IMR-90 (cell line): Measurements from ENCODE around the gene CENPM.

ENCODE experiments used
- BHLHE40 ChIP-seq: fragments of 150-350 bp; IDR thresholded peaks from 2 replicates; pipeline ENCODE4 v1.6.1; 2016; ENCODE audit warnings: mild to moderate bottlenecking, low read depth, low read length
- CEBPB ChIP-seq: IDR thresholded peaks from 2 replicates; pipeline ENCODE4 v1.6.1; 2012; ENCODE audit warnings: low read depth, low read length, improper control_type of control experiment
- CHD1 ChIP-seq: IDR thresholded peaks from 2 replicates; pipeline ENCODE4 v1.6.1; 2012; ENCODE audit warnings: low read depth, low read length, improper control_type of control experiment
- FOS ChIP-seq: fragments of 150-350 bp; IDR thresholded peaks from 2 replicates; pipeline ENCODE4 v1.6.1; 2016; ENCODE audit warnings: low read depth, low read length
- MXI1 ChIP-seq: IDR thresholded peaks from 2 replicates; pipeline ENCODE4 v1.6.1; 2012; ENCODE audit warnings: low read depth, mild to moderate bottlenecking, low read length, moderate library complexity, borderline replicate concordance
- POLR2A ChIP-seq: IDR thresholded peaks from 2 replicates; pipeline ENCODE4 v1.6.1; 2012; ENCODE audit warnings: mild to moderate bottlenecking, low read depth, low read length
- RAD21 ChIP-seq: IDR thresholded peaks from 2 replicates; pipeline ENCODE4 v1.6.1; 2012; ENCODE audit warnings: low read length, improper control_type of control experiment
- RFX5 ChIP-seq: IDR thresholded peaks from 2 replicates; pipeline ENCODE4 v1.8.0; 2012; ENCODE audit warnings: low read depth, mild to moderate bottlenecking, low read length, moderate library complexity
- SMC3 ChIP-seq: fragments of 150-350 bp; IDR thresholded peaks from 2 replicates; pipeline ENCODE4 v1.6.1; 2016; ENCODE audit warnings: low read depth, mild to moderate bottlenecking, antibody characterized with exemption, low read length, moderate library complexity
- USF2 ChIP-seq: fragments of 150-350 bp; IDR thresholded peaks from 2 replicates; pipeline ENCODE4 v1.6.1; 2017; ENCODE audit warnings: mild to moderate bottlenecking, antibody characterized with exemption, low read length, low read depth
- TF ChIP-seq, protein P1 (sequence below): conservative IDR thresholded peaks from 2 replicates; pipeline ENCODE4 v1.5.1; 2012; ENCODE audit warnings: mild to moderate bottlenecking, low read depth, low read length, improper control_type of control experiment
- TF ChIP-seq, protein P2 (sequence below): fragments of 150-350 bp; IDR thresholded peaks from 2 replicates; pipeline ENCODE4 v1.6.1; 2016; ENCODE audit warnings: low read depth, mild to moderate bottlenecking, low read length, moderate library complexity, borderline replicate concordance

GRCh38 chr22:41964112-41964491, 17.1 kb upstream of the CENPM start:
- TF ChIP-seq, protein P1, sequence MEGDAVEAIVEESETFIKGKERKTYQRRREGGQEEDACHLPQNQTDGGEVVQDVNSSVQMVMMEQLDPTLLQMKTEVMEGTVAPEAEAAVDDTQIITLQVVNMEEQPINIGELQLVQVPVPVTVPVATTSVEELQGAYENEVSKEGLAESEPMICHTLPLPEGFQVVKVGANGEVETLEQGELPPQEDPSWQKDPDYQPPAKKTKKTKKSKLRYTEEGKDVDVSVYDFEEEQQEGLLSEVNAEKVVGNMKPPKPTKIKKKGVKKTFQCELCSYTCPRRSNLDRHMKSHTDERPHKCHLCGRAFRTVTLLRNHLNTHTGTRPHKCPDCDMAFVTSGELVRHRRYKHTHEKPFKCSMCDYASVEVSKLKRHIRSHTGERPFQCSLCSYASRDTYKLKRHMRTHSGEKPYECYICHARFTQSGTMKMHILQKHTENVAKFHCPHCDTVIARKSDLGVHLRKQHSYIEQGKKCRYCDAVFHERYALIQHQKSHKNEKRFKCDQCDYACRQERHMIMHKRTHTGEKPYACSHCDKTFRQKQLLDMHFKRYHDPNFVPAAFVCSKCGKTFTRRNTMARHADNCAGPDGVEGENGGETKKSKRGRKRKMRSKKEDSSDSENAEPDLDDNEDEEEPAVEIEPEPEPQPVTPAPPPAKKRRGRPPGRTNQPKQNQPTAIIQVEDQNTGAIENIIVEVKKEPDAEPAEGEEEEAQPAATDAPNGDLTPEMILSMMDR, result no peak
- no peak for TF ChIP-seq POLR2A
- TF ChIP-seq MXI1, result no peak
- no peak for TF ChIP-seq RFX5
- TF ChIP-seq RAD21, result no peak
- TF ChIP-seq, protein P2, sequence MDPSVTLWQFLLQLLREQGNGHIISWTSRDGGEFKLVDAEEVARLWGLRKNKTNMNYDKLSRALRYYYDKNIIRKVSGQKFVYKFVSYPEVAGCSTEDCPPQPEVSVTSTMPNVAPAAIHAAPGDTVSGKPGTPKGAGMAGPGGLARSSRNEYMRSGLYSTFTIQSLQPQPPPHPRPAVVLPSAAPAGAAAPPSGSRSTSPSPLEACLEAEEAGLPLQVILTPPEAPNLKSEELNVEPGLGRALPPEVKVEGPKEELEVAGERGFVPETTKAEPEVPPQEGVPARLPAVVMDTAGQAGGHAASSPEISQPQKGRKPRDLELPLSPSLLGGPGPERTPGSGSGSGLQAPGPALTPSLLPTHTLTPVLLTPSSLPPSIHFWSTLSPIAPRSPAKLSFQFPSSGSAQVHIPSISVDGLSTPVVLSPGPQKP, result no peak
- TF ChIP-seq SMC3, result no peak
- no peak for TF ChIP-seq CEBPB
- TF ChIP-seq CHD1, result no peak
- TF ChIP-seq FOS, result no peak
- no peak for TF ChIP-seq BHLHE40
- no peak for TF ChIP-seq USF2
